GM18507 (cell line): Measurements from ENCODE around the gene UPK3A.

Experiments
- DNase-seq: peaks from one replicate; pipeline ENCODE4 v3.0.0; 2011; ENCODE audit warnings: low read depth; ENCODE audit not compliant: insufficient read length; ENCODE audit errors: extremely low spot score
- FAIRE-seq: peaks from 2 replicates; lab custom pipeline; 2011; peaks lifted over from hg19 to GRCh38; lab: Jason Lieb, UNC

UPK3A gene

DNA sequence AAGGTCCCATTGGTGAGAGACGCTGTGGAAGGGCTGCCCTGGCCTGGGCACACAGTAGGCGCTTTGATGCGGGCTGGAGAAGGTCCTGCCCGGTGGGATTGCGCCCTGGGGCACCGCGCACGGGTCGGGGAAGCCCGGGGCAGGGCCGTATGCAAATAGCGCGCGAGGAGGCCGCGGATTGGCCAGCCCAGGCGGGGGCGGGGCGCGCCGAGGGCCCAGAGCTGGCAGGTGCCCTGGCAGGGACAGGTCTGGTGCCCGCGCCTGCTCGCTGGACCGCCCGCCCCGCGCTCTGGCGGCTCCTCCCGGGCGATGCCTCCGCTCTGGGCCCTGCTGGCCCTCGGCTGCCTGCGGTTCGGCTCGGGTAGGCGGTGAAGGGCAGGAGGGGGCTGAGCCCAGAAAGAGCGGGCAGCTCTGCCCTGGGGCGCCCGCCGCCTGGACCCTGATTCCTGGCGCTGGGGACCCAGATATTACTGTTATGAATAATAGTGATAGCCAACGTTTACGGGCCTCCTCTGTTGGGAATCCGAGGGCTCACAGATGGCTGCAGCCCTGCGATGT lies at the start of gene UPK3A:
Gene UPK3A (plus strand): TSS at position 245 of the 558 bp plus-strand sequence. CDS start 65 bp downstream, at position 310.
- no peak for FAIRE-seq
- no peak for DNase-seq

DNA sequence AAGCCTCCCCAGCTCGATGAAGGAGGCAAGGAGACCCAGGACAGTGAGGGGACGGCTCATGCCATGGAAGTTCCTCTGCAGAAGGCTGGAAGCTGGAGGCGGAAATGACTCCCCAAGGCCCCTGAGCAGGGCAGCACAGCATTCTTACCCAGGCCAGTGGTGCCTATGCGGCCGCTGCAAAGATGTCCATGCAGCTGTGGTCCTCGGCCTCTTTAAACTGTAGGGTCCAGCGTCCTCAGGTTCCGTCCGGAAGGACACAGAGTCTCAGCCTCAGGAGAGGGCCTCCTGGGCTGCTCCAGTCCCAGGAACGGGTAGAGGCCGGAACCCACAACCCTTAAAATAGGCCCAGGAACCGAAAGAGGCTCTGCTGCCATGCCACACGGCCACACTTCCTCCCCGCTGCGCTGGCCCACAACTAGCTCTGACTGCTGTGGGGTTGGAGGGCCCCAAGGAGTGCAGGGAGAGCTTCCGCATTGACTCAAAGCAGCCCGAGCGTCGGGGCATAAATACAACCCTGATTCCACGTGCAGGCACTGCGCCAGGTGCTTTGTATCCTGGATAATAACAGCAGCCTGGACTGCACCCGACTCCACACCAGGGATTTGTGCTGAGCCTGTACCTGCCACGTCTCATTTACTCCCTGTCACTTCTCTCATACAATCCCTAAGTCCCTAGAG lies 49.5 kb upstream of the UPK3A start:
- DNase-seq (peak; percentile 72), FAIRE-seq (peak; percentile 99)

DNA sequence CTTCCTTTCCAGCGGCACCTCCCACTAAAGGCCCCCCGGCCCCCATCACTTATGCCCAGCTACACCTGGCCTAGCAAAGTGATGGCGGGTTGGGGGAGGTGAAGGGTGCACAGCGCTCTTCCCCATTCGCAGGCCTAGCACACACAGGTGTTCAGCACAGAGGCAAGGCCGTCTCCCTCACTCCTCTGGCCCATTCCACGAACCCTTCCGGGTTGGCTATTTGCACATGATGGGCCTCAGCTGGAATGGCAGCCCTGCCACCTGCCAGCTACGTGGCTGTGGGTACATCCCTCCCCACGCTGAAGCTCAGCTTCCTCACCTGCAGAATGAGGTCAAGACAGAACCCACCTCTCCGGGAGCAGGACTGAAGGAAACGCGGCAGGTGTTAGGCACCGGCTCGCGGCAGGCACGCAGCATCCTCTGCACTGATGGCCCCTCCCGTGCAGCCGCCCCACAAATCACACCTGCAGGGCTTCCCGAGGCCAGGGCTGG lies 48.9 kb upstream of the UPK3A start:
- FAIRE-seq (no peak), DNase-seq (no peak)

DNA sequence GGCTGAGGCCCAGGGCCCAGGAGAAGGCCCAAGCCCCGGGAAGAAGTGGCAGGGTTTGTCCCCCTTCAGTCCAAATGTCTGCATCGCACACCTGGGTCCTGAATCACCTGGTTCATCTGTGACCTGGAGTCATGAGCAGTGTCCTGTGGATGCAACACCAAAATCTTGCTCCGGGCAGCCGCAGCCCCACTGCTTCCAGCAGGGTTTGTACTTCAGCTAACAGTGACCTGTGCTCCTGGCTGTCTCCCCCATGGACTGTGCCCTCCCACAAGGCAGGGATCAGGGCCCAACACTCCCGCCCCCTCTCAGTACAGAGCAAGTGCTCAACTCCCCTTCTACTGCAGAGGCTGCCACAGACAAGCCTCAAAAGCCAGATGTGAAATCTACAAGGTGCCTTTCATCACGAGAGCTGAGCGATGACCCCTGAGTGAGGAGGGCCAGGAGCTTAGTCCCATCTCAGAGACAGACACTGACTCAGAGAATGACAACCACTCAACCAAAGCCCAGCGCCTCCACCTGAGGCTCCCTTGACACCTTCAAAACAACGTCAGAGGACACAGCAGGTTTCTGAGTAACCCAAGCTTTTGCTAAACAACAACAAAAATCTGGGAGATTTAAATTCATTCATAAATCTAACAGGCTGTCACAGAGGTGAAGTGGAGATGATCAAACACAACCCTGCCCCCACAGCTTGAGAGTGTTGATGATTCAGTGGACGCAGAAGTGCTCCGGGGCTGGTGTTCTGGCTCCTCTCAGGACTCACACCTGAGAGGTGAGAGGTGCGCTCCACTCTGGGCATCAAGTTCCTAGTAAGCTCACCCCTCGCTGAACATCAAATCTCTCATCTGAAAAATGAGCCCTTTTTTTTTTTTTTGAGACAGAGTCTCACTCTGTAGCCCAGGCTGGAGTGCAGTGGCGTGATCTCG lies 47.4 kb upstream of the UPK3A start:
- DNase-seq: no peak
- FAIRE-seq: peak; percentile 12

DNA sequence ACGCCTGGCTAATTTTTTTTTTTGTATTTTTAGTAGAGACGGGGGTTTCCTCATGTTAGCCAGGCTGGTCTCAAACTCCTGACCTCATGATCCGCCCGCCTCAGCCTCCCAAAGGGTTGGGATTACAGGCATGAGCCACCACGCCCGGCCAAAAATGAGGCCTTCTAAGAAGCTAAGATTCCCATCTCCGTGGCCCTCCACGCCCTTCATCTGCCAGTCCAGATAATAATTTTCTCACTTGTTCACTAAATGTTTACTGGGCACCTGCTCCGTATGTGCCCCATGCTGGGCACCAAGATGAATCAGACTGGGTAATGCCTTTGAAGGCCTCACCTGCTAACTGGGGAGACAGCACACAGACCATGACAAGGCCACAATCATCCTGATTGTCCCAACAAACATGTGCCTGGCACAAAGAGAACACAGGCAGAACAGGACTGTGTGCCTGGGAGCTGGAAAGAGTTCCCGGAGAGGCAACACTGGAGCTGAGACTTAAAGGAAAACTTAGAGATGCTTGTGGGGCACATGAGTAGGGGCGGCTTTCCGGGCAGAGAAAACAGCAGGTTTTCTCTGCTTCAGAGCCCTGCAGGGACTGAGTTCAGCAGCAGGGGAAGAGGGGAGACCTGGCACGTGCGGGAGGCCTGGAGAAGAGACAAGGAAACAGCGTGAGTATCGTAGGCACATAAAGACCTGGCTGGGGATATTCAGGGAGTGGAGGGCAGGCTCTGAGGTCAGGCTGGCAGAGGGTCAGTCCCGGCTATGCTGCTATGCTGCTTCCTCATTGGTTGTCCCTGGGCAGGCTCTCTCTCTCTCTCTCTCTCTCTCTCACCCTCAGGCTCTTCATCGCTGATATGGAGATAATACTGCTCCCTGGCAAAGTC lies 46.4 kb upstream of the UPK3A start:
- DNase-seq (no peak), FAIRE-seq (no peak)

DNA sequence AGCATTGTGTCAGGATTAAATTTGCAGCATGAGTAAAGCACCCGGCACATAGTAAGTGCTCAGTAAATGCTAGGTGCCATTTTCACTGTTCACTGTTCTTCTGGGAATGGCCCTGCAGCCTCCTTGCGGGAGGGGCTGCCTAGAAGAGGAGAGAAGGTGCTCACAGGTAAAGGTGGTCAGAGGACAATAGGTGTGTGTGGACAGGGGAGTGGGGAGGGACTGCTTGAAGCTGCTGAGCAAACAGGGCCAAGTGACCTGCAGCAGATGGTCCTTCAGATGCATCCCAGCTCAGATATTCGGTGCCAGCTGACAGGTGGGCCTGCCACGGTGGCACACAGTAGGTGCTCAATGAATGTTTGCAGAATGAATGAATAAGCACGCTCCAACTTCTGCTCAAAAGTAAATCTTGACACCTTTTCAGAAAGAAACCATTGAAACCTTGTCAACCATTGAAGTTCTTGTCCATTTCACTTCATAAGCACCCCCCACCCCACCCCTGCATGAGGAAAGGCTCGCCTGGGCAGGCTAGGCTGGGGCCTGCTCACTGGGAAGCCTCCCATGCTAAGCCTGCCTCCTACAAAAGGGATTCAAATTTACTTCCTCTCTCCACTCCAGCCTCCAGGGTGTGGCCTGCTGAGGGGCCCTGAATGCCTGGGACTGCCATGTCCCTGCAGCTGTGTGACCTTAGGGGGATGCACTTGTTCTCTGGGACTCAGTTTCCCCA lies 45.6 kb upstream of the UPK3A start:
- no peak for DNase-seq
- no peak for FAIRE-seq

DNA sequence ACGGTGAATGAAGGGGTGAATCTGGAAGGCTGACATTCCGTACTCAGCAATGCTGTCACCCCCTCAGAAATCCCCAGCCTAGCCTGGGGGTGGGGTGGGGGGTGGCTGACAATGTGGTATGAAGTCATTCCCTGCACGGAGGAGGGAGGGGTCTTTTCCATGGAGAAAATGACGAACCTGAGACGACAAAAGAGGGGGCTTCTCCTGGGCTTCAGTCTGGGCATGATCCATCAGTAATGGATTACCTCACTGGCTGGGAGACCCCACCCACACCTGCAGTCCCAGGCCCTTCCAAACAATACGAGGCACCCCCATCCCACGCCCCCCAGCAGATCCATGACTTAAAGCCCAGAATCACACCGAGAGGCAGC lies 45.1 kb upstream of the UPK3A start:
- FAIRE-seq (no peak), DNase-seq (no peak)

DNA sequence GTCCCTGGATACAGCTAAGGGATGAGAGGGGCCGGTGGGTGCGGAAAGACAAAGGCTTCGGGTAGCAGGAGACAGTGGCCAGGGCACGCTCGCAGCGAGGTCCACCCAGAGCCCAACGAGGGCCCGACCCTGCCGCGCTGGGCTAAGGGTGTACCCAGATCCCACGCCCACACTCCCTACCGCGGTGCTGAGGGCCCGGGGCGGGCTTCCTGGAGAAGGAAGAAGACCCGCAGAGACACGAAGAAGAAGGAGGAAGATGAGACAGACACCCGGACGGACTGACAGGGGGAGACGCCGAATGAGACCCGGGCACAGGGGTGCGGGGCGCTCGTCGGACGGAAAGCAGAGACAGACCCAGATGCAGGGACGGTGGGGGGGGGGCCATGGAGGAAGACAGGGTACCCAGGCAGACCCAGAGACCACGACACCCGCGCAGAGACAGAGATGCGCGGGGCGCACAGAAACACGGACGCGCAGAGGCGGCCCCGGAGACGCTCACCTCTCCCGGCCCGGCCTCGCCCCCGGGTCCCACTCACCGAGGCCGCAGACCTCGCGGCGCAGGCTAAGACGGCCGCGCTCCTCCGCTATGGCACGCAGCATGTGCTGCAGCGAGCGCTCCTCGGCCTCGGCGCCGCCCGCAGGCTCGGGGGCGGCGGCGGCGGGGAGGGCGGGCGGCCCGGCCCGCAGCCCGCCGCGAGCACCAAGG lies 44.5 kb upstream of the UPK3A start:
- no peak for DNase-seq
- FAIRE-seq: no peak

DNA sequence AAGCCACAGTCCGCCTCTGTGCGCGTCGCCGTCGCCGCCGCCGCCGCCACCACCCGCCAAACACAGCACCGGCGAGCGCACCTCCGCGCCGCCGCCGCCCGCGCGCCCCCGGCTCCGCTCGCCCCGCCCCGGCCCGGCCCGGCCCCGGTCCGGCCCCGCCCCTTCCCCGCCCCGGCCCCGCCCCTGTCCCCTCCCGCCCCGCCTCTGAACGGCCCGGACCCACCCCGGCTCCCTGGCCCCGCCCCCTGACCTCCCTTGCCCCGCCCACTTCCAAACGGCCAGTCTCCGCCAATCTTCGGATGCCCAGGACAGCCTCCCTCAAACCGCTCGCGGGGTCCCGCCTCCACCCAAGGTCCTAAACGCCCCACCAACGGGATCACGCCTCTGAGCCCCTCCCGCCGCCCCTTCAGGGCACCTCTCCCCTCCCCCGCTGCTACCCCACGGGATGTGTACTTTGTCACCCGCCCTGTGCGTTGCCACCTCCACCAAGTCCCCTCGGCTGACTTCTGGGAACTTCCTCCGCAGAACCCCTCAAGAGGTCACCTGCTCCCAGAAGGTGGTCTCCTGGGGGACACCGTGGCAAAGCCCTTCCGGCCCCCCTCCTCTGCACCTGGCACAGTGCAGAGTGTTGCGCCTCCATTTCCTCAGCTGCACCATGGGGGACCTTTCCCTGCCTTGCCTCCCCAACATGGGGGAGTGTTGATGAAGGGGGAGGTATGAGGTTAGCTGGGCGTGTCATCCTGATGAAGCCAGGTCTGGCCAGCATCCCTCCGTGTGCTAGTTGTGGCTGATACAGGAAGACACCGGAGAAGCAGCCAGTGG lies 43.7 kb upstream of the UPK3A start, which contains the start of gene KIAA0930:
Gene KIAA0930 (minus strand): TSS at position 85 of the 822 bp plus-strand sequence. CDS start 191 bp downstream, outside the sequence.
- FAIRE-seq: peak; percentile 69
- peak; percentile 90 for DNase-seq

DNA sequence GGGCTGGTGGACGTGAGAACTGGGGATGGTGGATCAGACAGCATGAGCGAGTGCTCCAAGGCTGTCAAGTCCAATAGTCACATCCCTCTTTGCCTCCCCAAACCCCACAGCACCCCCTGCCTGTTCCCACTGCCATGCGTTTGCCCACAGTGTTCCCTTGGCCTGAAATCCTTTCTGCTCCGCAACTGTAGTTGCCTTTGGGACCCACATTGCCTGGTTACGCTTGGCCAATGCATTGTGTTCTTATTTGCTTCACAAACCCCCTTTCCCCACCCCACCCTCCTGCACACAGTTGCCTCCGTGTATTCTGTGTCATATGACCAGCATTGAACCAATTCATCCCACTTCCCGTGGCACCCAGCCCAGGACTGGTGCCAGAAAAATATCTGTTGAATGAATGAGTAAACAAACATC lies 42.0 kb upstream of the UPK3A start:
- FAIRE-seq (no peak), DNase-seq (no peak)

DNA sequence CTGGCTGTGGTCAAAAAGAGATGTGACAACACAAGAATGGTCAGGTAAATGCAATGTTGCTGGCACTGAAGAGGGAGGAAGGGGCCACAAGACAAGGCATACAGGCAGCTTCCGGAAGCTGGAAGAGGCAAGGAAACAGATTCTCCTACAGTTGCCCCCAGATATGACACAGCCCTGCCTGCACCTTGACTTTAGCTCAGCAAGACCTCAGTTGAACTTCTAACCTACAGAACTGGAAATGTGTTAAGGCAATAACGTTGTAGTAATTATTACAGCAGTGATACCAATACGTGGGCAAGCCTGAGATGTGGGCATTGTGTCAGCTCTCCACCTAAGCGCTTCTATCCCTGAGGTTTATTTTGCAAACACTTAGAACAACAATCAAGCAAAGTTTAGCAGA lies 39.8 kb upstream of the UPK3A start:
- FAIRE-seq (no peak), DNase-seq (no peak)

DNA sequence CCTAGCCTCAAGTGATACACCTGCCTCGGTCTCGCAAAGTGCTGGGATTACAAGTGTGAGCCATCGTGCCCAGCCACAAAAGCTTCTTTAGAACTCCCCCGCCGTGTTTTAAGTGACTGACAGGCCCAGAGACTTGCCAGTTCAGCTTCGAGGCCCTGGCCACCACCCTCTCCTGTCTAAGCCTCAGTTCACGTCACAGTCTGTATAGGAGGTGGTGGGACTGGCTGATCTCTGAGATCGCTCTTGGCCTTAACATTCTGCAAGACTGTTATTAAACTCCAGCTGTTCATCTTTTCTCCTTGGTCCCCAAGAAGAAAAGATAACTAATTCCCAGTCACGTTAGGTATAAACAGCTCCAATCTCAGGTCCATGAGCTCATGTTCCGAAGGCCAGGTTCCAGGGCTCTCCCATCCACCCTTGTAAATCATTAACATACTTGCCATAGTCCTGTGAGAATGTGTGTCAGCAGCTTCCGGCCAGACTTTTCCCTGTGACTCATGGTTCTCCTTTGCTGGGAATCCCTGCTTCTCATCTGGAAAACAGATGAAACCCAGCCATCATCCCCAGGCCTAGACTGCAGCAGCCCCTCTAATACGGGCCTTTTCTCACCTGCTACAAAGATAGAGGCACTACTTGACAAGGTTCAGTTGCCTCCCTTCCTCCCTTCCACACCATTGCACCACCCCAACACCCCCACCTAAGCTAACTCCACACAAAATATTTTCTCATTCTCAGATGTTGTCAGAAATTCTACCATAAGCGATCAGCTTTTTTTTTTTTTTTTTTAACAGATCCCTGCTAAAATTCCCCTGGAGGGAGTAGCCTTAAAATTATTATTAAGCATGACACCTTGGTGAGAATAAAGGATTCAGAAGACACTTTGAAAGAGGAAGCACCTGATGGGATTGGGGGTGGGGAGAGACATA lies 38.4 kb upstream of the UPK3A start:
- no peak for FAIRE-seq
- DNase-seq: no peak

DNA sequence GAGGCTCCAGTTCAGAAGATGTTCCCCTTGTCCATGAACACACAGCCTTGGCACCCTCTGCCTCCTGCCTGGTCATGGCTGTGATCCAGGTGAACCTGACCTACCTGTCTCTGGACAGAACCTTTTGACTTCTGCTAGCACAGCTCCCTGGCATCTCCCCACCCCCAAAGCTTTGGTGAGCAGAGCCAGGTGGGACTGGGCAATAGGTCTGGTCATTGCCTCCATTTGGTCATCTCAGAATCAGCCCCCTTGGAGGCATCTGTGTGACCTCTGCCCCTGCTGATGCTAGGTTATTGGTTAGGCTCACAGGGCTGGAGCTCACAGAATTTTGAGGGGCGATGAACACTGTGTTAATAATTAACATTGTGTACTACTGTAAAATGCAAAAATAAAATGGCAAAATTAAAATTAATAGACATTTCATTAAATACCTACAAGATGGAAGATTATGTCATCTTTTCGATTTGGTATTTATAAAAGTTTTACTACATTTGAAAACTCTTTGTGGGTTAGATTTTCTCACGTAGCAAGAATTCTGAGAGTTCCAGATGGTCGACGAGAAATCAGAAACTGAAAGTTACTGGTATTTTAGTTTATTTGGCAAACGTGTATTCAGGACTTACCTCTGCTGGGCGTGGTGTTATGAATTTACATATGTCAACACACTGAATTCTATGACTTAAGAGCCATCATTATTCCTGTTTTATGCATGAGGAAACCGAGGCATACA lies 35.8 kb upstream of the UPK3A start:
- peak; percentile 95 for FAIRE-seq
- DNase-seq: no peak

DNA sequence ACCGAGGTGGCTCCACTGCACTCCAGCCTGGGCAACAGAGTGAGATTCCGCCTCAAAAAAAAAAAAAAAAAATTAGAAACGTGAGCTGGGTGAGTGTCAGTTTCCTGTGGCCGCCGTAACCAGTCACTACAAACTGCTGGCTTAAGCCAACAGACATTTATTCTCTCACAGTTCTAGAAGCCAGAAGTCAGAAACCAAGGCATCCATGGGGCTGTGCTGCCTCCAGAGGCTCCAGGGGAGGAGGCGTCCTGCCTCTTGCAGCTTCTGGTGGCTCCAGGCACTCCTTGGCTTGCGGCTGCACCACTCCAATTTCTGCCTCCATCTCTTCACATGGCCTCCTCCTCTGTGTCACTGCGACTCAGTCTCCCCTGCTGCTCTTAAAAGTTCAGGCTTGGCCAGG lies 32.9 kb upstream of the UPK3A start:
- DNase-seq (no peak), FAIRE-seq (no peak)

DNA sequence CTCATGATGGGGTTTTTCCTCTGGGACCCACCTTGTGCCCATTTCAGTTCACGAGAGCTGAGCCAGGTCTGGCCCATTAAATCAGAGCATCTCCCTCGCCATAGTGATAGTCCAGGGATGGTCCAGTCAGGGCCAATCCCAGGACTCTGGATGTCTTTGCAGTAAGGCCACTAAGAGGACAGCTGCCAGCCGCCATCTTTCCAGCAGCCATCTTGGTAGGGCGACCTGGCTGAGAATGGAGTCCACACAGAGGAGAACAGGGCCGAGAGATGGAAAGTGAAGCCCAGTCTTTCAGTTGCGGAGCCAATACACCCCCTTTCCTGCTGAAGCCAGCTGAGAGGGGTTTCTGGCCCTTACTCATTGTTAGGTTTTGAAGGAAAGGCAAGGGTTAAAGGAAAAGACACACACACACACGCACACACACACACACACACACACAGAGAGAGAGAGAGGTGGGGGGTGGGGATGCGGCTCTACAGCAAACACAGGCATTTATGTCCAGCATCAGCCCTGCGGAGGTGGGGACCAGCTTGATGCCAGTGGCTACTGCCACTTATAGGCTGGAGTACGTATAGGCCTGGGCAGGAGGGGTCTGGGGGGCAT lies 31.6 kb upstream of the UPK3A start:
- DNase-seq (no peak), FAIRE-seq (no peak)
